Gastroesophageal sphincter (tissue), 4 donors: ENCODE results near the gene EHD3. TPM values are rescaled to one million over a fixed set of nuclear protein-coding genes. Genes with fewer than 3 reads are reported as not detected.

Source experiments
- ATAC-seq: fragments of 150-250 bp; one replicate; pipeline ENCODE4 v1.9.1; 2016; ENCODE audit warnings: mild to moderate bottlenecking, moderate library complexity
- H3K27ac ChIP-seq, 4 donors: fragments of 200-600 bp; sonication (generic) in 3 of 4; 1 replicate in 3 of 4; 2 replicates in 1 of 4; pipeline ENCODE4 v1.5.1; 2016 to 2019
- H3K27me3 ChIP-seq: fragments of 200-600 bp; sonication (generic); one replicate; pipeline ENCODE4 v1.5.1; 2019
- H3K36me3 ChIP-seq, 2 donors: fragments of 200-600 bp; sonication (generic); one replicate each; pipeline ENCODE4 v1.5.1; 2019; ENCODE audit warnings: control low read depth in 1 of 2
- H3K4me1 ChIP-seq, 3 donors: fragments of 200-600 bp; sonication (generic); 1 replicate in 2 of 3; 2 replicates in 1 of 3; pipeline ENCODE4 v1.5.1; 2016 to 2019; ENCODE audit warnings: control low read depth in 2 of 3
- H3K4me3 ChIP-seq, 2 donors: fragments of 200-600 bp; sonication (generic); one replicate each; pipeline ENCODE4 v1.5.1; 2019; ENCODE audit warnings: mild to moderate bottlenecking in 1 of 2, moderate library complexity in 1 of 2
- H3K9me3 ChIP-seq, 3 donors: fragments of 200-600 bp; sonication (generic); one replicate each; pipeline ENCODE4 v1.5.1; 2017 to 2019; ENCODE audit warnings: control low read depth in 2 of 3
- CTCF ChIP-seq, 4 experiments: fragments of 200-600 bp in 2 of 4; fragments of 450-650 bp in 2 of 4; sonication (generic) in 1 of 4; IDR thresholded peaks; one replicate each; pipeline ENCODE4 v1.5.1; 2017 to 2019; ENCODE audit warnings: antibody characterized with exemption in 4 of 4, mild to moderate bottlenecking in 2 of 4, moderate library complexity in 2 of 4
- EP300 ChIP-seq: sonication (generic); formaldehyde crosslinking; IDR thresholded peaks from one replicate; pipeline ENCODE4 v1.6.1; 2017; ENCODE audit warnings: antibody characterized with exemption, mild to moderate bottlenecking
- POLR2A ChIP-seq, 2 donors: fragments of 450-650 bp; IDR thresholded peaks; one replicate each; pipeline ENCODE4 v1.6.1; 2017; ENCODE audit warnings: antibody characterized with exemption in 2 of 2, mild to moderate bottlenecking in 2 of 2, moderate library complexity in 1 of 2
- POLR2AphosphoS5 ChIP-seq: sonication (generic); formaldehyde crosslinking; IDR thresholded peaks from one replicate; pipeline ENCODE4 v1.6.1; 2017; ENCODE audit warnings: antibody characterized with exemption
- WGBS, 2 donors: methylation state at CpG; one replicate each; pipeline ENCODE4 v1.1.5; 2018; ENCODE audit warnings: low coverage in 1 of 2; 5-methylcytosine and 5-hydroxymethylcytosine counted together
- total RNA-seq, 4 donors: library from RNA; depleted of rRNA; stranded (reverse); fragments of >200 nt; gene quantifications; one replicate each; pipeline ENCODE4 v1.1.0, GENCODE V29; 2016

EHD3 gene
- total RNA-seq, 4 donors from 2014 or later: 3.8 to 8.4 (median 4.9) TPM

GRCh38 chr2:31227110-31227509, 6.8 kb upstream of the EHD3 start:
- no peak for TF ChIP-seq CTCF (IDR thresholded peaks at IDR 0.05)
- no peak for TF ChIP-seq POLR2AphosphoS5
- TF ChIP-seq EP300: no peak
- TF ChIP-seq POLR2A (IDR thresholded peaks at IDR 0.05): no peak
- Histone ChIP-seq H3K27ac (no peak overlapping the region), H3K4me3 (no peak overlapping the region), H3K9me3 (no peaks in the 10 kb centered on the region), H3K36me3 (no peaks in the 10 kb centered on the region), H3K4me1 (no peaks in the 10 kb centered on the region), H3K27me3 (peaks cover 28% of the 10 kb centered on the region)
- WGBS, 2 donors: 53 to 68% methylated on average over 2 to 6 of the region's 6 CpGs
- no peak for ATAC-seq

- TF ChIP-seq POLR2A (IDR thresholded peaks at IDR 0.05) (no peak), EP300 (no peak), CTCF (IDR thresholded peaks at IDR 0.05) (no peak), POLR2AphosphoS5 (no peak)
- Histone ChIP-seq H3K9me3 (no peaks in the 10 kb centered on the region), H3K36me3 (no peaks in the 10 kb centered on the region), H3K27me3 (peaks cover 28% of the 10 kb centered on the region), H3K27ac (no peak overlapping the region), H3K4me3 (no peak overlapping the region), H3K4me1 (no peaks in the 10 kb centered on the region)
- ATAC-seq: no peak
- 68 to 90% methylated on average over 4 to 8 of the region's 10 CpGs for WGBS, 2 donors
These were observed 6.2 kb upstream of the EHD3 start for GRCh38 chr2:31227711-31228125.

- Histone ChIP-seq H3K9me3 (no peaks in the 10 kb centered on the region), H3K4me1 (peaks cover 0 to 6% (median 0%) of the 10 kb centered on the region in 3 donors), H3K4me3 (no peak overlapping the region), H3K36me3 (no peaks in the 10 kb centered on the region), H3K27me3 (peaks cover 20% of the 10 kb centered on the region), H3K27ac (no peak overlapping the region)
- ATAC-seq: no peak
- TF ChIP-seq POLR2A (IDR thresholded peaks at IDR 0.05) (no peak), POLR2AphosphoS5 (no peak), EP300 (no peak), CTCF (IDR thresholded peaks at IDR 0.05) (no peak)
- WGBS, 2 donors: 36 to 43% methylated on average over 1 to 3 of the region's 3 CpGs
These were observed 5.2 kb upstream of the EHD3 start for GRCh38 chr2:31228717-31229116.

GRCh38 chr2:31230751-31231150, 3.2 kb upstream of the EHD3 start:
- Histone ChIP-seq H3K36me3 (no peaks in the 10 kb centered on the region), H3K4me1 (peaks cover 0 to 26% (median 4%) of the 10 kb centered on the region in 3 donors), H3K27ac (no peak overlapping the region), H3K27me3 (peaks cover 11% of the 10 kb centered on the region), H3K9me3 (no peaks in the 10 kb centered on the region), H3K4me3 (no peak overlapping the region)
- WGBS, 2 donors: 52 to 77% methylated on average over 3 of the region's 3 CpGs
- no peak for TF ChIP-seq POLR2AphosphoS5
- no peak for TF ChIP-seq EP300
- no peak for TF ChIP-seq POLR2A (IDR thresholded peaks at IDR 0.05)
- no peak for TF ChIP-seq CTCF (IDR thresholded peaks at IDR 0.05)
- no peak for ATAC-seq

- 69 to 73% methylated on average over 6 to 13 of the region's 15 CpGs for WGBS, 2 donors
- H3K27me3 ChIP-seq: peaks cover 5% of the 10 kb centered on the region
- H3K9me3 ChIP-seq: no peaks in the 10 kb centered on the region
- ATAC-seq: no peak
- no peak overlapping the region for H3K4me3 ChIP-seq
- H3K27ac ChIP-seq: no peak overlapping the region
- peaks cover 0 to 26% (median 4%) of the 10 kb centered on the region in 3 donors for H3K4me1 ChIP-seq
- H3K36me3 ChIP-seq: no peaks in the 10 kb centered on the region
- TF ChIP-seq POLR2A (IDR thresholded peaks at IDR 0.05): no peak
These were observed 2.2 kb upstream of the EHD3 start for GRCh38 chr2:31231571-31232302.
